HG03457 (cell line): ENCODE measurements around the gene ACCS.

Experiments used
- ATAC-seq: cut with Tn5 transposase; IDR thresholded peaks from one replicate; pipeline ENCODE4 v1.9.1; 2021; ENCODE audit warnings: moderate number of reproducible peaks; ENCODE audit not compliant: unreplicated experiment

ACCS gene

DNA sequence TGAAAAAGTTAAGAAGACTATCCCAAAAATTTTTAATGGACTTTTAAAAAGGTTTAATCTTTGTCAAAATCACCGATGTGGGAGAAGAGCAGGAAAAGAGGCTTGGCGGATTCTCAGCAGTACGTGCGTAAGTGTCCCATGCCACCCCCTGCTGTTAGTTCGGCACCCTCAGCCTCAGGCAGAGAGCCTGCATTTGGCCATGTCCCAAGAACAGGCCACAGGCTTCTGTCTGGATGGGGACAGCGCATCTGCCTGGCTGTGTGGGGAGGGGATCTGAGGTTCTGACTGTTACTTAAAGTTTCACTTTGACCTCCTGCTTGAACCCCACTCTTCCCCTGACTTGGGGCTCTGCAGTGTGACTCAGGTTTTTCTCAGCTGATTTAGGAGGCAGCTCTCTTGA, 64.7 kb downstream of the ACCS start:
- no peak for ATAC-seq

DNA sequence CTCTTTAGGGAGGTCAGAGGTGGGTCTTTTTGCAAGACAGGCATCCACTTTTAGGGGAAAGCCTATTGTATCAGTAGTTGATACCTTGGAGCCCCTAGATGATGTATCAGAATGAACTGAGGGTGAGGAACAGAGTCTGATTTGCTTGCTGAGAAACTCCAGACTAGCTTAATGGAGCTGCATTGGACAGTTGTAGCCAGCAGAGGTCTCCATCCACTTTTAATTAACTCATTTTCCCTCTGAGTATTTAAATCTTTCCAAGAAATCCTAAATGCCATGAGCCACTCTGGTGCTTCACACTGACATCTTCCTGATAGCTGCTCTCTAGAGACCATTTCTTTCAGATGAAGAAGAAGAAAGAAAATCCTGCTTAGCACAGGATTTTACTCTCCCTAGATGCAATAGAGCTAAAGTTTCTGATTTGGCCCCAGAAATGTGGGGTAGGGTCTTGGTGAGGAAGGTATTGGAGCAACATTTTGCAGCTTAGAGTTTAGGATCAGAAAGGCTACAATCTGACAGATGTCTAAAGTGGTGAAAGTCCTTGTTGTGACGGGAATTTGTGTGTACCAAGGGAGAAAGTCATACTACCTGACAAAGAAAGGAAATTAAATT, 67.4 kb downstream of the ACCS start:
- ATAC-seq = no peak
